Activated T-cell treated with anti-CD3 and anti-CD28 coated beads for 4 hours (primary cell): ENCODE measurements around the gene UBXN11.
"Not testable (repeated sequence)": the region's sequence is repeated elsewhere in the genome, so short reads cannot be mapped to it uniquely, and the experiment has no call there.

Experiments used
- DNase-seq: peaks from one replicate; pipeline ENCODE4 v3.0.0-alpha.2; 2020

The UBXN11 gene

GRCh38 chr1:26335774-26336476, 29.5 kb upstream of the UBXN11 start:
- no peak for DNase-seq

- DNase-seq = not testable (repeated sequence)
Measured at GRCh38 chr1:26333312-26333711, 26.9 kb upstream of the UBXN11 start.

- DNase-seq = no peak
Measured at GRCh38 chr1:26330276-26330675, 23.8 kb upstream of the UBXN11 start.

- DNase-seq = not testable (repeated sequence)
Measured at GRCh38 chr1:26329380-26329779, 22.9 kb upstream of the UBXN11 start.

- DNase-seq = no peak
Measured at GRCh38 chr1:26328597-26328996, 22.2 kb upstream of the UBXN11 start.

- DNase-seq = no peak
Measured at GRCh38 chr1:26327956-26328362, 21.5 kb upstream of the UBXN11 start.

GRCh38 chr1:26324550-26324949, 18.1 kb upstream of the UBXN11 start:
- no peak for DNase-seq

GRCh38 chr1:26323382-26323781, 16.9 kb upstream of the UBXN11 start:
- DNase-seq = no peak

GRCh38 chr1:26322042-26322331, 15.6 kb upstream of the UBXN11 start:
- no peak for DNase-seq

- DNase-seq = peak; percentile 98
Measured at GRCh38 chr1:26321315-26322041, 15.0 kb upstream of the UBXN11 start.

- DNase-seq = no peak
Measured at GRCh38 chr1:26320896-26321295, 14.5 kb upstream of the UBXN11 start.

- DNase-seq = no peak
Measured at GRCh38 chr1:26318338-26319064, 12.1 kb upstream of the UBXN11 start.

GRCh38 chr1:26317612-26318337, 11.3 kb upstream of the UBXN11 start, which contains the start of gene CD52:
TSS of gene CD52 (plus strand) at chr1:26317958. CDS start at chr1:26318018, 60 bp downstream.
- DNase-seq = peak; percentile 64

- no peak for DNase-seq
Measured at GRCh38 chr1:26317146-26317545, 10.7 kb upstream of the UBXN11 start.

- no peak for DNase-seq
Measured at GRCh38 chr1:26315874-26316850, 9.7 kb upstream of the UBXN11 start.

GRCh38 chr1:26314501-26314900, 8.1 kb upstream of the UBXN11 start:
- no peak for DNase-seq

GRCh38 chr1:26307966-26308899, 1.8 kb upstream of the UBXN11 start:
- DNase-seq = not testable (repeated sequence)

- no peak for DNase-seq
Measured at GRCh38 chr1:26307363-26307781, 936 bp upstream of the UBXN11 start.

GRCh38 chr1:26305667-26306289, 658 bp downstream of the UBXN11 start:
- no peak for DNase-seq

- no peak for DNase-seq
Measured at GRCh38 chr1:26302733-26303405, 3.6 kb downstream of the UBXN11 start.
